K562 (cell line): Measurements from ENCODE around the gene COQ9.

Experiments used
- ATF7 ChIP-seq: fragments of 450-650 bp; IDR thresholded peaks from 2 replicates; pipeline ENCODE4 v1.7.1; 2014; ENCODE audit warnings: mild to moderate bottlenecking, moderate library complexity
- HMGXB4 ChIP-seq: sonication (generic); formaldehyde crosslinking; IDR thresholded peaks from 2 replicates; pipeline ENCODE4 v1.8.1; 2023; ENCODE audit warnings: mild to moderate bottlenecking, missing genetic modification reagents
- ZBTB9 ChIP-seq: fragments of 450-650 bp; formaldehyde crosslinking; IDR thresholded peaks from 2 replicates; pipeline ENCODE4 v1.4.0; 2020; ENCODE audit warnings: mild to moderate bottlenecking, moderate library complexity

GRCh38 chr16:57416084-57416483, 31.2 kb upstream of the COQ9 start:
- TF ChIP-seq ZBTB9 (CRISPR knock-in tag): no peak
- no peak for TF ChIP-seq ATF7
- TF ChIP-seq HMGXB4: no peak
